ENCODE data around the gene GADD45G. TPM values are rescaled to one million over a fixed set of nuclear protein-coding genes. Genes with fewer than 3 reads are reported as not detected.

Gene GADD45G
- total RNA-seq, 1 experiment from 2014 or later, result 10.6 TPM

DNA sequence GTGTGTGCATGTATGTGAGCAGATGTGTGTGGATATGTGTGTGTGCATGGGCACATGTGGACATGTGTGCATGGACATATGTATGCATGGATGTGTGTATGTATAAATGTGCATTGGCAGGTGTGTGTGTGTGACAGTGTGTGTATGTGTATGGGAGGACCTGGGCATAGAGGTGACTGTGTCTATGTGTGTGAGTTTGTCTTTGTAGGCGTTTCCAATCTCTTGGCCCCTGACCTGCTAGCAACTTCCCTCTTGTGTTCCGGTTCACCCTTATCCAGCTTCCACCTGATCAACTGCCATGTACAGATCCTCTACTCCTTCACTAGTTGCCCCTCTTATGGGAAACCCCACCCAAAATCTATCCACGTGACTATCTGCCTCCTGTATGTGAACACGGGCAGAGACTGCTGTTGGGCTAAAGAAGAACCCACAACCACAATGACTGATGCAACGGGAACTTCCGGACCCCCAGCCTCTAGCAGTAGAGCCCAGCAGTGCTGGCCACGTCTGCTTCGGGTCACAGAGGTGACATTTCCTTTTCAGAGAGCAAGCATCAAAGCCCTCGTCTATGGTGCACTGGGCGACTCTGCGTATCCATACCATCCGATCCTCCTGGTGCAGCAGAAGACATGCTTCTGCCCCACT is 24.9 kb upstream of the GADD45G start (continued):
- TF ChIP-seq GABPB1 (CRISPR knock-in tag; IDR thresholded peaks at IDR 0.05) (no peak), MXD4 (CRISPR knock-in tag; IDR thresholded peaks at IDR 0.05; ENCODE audit: borderline replicate concordance) (no peak), ZNF232 (CRISPR knock-in tag; IDR thresholded peaks at IDR 0.05) (no peak)
- TF ChIP-seq, protein P1, sequence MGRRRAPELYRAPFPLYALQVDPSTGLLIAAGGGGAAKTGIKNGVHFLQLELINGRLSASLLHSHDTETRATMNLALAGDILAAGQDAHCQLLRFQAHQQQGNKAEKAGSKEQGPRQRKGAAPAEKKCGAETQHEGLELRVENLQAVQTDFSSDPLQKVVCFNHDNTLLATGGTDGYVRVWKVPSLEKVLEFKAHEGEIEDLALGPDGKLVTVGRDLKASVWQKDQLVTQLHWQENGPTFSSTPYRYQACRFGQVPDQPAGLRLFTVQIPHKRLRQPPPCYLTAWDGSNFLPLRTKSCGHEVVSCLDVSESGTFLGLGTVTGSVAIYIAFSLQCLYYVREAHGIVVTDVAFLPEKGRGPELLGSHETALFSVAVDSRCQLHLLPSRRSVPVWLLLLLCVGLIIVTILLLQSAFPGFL (CRISPR knock-in tag; IDR thresholded peaks at IDR 0.05; ENCODE audit: borderline replicate concordance), result no peak

DNA sequence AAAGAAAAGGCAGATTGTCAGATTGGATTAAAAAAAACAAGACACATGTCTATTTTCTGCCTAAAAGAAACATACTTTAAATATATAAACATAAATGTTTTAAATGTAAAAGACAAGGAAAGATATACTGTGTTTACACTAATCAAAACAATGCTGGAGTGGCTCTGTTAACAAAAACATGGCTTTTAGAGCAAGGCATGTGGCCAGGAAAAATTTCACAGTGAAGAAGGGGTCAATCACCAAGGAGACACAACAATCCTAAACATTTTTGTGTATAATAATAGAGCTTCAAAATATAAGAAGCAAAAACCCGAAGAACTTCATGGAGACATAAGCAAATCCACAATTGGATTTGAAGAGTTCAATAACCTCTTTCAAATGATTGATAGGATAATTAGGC is 18.5 kb upstream of the GADD45G start:
- TF ChIP-seq ZNF263 (CRISPR knock-in tag; IDR thresholded peaks at IDR 0.05; ENCODE audit: low read depth) (no peak), NR2C2 (CRISPR knock-in tag; IDR thresholded peaks at IDR 0.05) (no peak), FOXJ3 (CRISPR knock-in tag; IDR thresholded peaks at IDR 0.05; ENCODE audit: borderline replicate concordance) (no peak), OVOL2 (CRISPR knock-in tag; IDR thresholded peaks at IDR 0.05; ENCODE audit: borderline replicate concordance) (no peak)
- TF ChIP-seq, protein P2, sequence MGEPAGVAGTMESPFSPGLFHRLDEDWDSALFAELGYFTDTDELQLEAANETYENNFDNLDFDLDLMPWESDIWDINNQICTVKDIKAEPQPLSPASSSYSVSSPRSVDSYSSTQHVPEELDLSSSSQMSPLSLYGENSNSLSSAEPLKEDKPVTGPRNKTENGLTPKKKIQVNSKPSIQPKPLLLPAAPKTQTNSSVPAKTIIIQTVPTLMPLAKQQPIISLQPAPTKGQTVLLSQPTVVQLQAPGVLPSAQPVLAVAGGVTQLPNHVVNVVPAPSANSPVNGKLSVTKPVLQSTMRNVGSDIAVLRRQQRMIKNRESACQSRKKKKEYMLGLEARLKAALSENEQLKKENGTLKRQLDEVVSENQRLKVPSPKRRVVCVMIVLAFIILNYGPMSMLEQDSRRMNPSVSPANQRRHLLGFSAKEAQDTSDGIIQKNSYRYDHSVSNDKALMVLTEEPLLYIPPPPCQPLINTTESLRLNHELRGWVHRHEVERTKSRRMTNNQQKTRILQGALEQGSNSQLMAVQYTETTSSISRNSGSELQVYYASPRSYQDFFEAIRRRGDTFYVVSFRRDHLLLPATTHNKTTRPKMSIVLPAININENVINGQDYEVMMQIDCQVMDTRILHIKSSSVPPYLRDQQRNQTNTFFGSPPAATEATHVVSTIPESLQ (CRISPR knock-in tag; IDR thresholded peaks at IDR 0.05), result no peak
- TF ChIP-seq, protein P3, sequence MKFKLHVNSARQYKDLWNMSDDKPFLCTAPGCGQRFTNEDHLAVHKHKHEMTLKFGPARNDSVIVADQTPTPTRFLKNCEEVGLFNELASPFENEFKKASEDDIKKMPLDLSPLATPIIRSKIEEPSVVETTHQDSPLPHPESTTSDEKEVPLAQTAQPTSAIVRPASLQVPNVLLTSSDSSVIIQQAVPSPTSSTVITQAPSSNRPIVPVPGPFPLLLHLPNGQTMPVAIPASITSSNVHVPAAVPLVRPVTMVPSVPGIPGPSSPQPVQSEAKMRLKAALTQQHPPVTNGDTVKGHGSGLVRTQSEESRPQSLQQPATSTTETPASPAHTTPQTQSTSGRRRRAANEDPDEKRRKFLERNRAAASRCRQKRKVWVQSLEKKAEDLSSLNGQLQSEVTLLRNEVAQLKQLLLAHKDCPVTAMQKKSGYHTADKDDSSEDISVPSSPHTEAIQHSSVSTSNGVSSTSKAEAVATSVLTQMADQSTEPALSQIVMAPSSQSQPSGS (CRISPR knock-in tag; IDR thresholded peaks at IDR 0.05; ENCODE audit: borderline replicate concordance, low read depth), result no peak
- TF ChIP-seq, protein P1 (CRISPR knock-in tag; IDR thresholded peaks at IDR 0.05; ENCODE audit: borderline replicate concordance), result no peak
- TF ChIP-seq, protein P4, sequence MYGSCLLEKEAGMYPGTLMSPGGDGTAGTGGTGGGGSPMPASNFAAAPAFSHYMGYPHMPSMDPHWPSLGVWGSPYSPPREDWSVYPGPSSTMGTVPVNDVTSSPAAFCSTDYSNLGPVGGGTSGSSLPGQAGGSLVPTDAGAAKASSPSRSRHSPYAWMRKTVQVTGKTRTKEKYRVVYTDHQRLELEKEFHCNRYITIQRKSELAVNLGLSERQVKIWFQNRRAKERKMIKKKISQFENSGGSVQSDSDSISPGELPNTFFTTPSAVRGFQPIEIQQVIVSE (CRISPR knock-in tag; IDR thresholded peaks at IDR 0.05; ENCODE audit: borderline replicate concordance), result no peak
- TF ChIP-seq, protein P5, sequence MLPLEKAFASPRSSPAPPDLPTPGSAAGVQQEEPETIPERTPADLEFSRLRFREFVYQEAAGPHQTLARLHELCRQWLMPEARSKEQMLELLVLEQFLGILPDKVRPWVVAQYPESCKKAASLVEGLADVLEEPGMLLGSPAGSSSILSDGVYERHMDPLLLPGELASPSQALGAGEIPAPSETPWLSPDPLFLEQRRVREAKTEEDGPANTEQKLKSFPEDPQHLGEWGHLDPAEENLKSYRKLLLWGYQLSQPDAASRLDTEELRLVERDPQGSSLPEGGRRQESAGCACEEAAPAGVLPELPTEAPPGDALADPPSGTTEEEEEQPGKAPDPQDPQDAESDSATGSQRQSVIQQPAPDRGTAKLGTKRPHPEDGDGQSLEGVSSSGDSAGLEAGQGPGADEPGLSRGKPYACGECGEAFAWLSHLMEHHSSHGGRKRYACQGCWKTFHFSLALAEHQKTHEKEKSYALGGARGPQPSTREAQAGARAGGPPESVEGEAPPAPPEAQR (CRISPR knock-in tag; IDR thresholded peaks at IDR 0.05), result no peak
- TF ChIP-seq, protein P6, sequence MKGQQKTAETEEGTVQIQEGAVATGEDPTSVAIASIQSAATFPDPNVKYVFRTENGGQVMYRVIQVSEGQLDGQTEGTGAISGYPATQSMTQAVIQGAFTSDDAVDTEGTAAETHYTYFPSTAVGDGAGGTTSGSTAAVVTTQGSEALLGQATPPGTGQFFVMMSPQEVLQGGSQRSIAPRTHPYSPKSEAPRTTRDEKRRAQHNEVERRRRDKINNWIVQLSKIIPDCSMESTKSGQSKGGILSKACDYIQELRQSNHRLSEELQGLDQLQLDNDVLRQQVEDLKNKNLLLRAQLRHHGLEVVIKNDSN (CRISPR knock-in tag; IDR thresholded peaks at IDR 0.05), result no peak
- TF ChIP-seq, protein P7, sequence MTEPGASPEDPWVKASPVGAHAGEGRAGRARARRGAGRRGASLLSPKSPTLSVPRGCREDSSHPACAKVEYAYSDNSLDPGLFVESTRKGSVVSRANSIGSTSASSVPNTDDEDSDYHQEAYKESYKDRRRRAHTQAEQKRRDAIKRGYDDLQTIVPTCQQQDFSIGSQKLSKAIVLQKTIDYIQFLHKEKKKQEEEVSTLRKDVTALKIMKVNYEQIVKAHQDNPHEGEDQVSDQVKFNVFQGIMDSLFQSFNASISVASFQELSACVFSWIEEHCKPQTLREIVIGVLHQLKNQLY (CRISPR knock-in tag; IDR thresholded peaks at IDR 0.05), result no peak
- H3K9me3 Mint-ChIP-seq, result peaks cover 17% of the 10 kb centered on the region
- CTCF ChIA-PET, result interaction anchor here (1.4 kb wide), 1 partner anchor 22 kb away, joined by 3 read pairs; no protein-coding TSS in a partner anchor
- H3K27ac Mint-ChIP-seq, result no peak overlapping the region
- DNase-seq (ENCODE audit: low spot score) (no peak), ATAC-seq (no peak)
- no peaks in the 10 kb centered on the region; the same call in 1 of the 2 replicates for H3K36me3 Mint-ChIP-seq
- no peak overlapping the region for H3K4me3 Mint-ChIP-seq
- no peaks in the 10 kb centered on the region for H3K4me1 Mint-ChIP-seq
- POLR2A ChIA-PET, result no interaction called here
- no peaks in the 10 kb centered on the region; the same call in none of the 2 replicates for H3K27me3 Mint-ChIP-seq (ENCODE audit: low read depth)
